Common myeloid progenitor, CD34-positive (primary cell): Measurements from ENCODE around the gene HERC4.

Experiments used
- CTCF ChIA-PET: fragments of 350-600 bp; sonication (Branson Sonifier 250); formaldehyde crosslinking; loops from one replicate; lab custom pipeline; 2021; ENCODE audit warnings: antibody characterized with exemption; lab: Charles Lee
- POLR2A ChIA-PET: fragments of 350-600 bp; sonication (Branson Sonifier 250); formaldehyde crosslinking; loops from one replicate; lab custom pipeline; 2021; ENCODE audit warnings: antibody characterized with exemption; lab: Charles Lee
- DNase-seq, 3 donors: peaks; one replicate each; pipeline versions ENCODE4 v3.0.0 to v3.0.0-alpha.2; 2013
- H3K27ac ChIP-seq, 2 experiments: 1 replicate in 1 of 2; 2 replicates in 1 of 2; pipeline ENCODE4 v1.7.0; 2013; ENCODE audit warnings: inconsistent platforms in 2 of 2, low read length in 2 of 2, mild to moderate bottlenecking in 2 of 2, low read depth in 1 of 2, moderate library complexity in 1 of 2; ENCODE audit not compliant: severe bottlenecking in 2 of 2, insufficient read depth in 1 of 2, poor library complexity in 1 of 2
- H3K27me3 ChIP-seq, 5 experiments: replicated peaks in 2 of 5; 1 replicate in 3 of 5; 2 replicates in 2 of 5; pipeline versions ENCODE4 v1.6.1 to v1.7.0; 2013; ENCODE audit warnings: low read length in 4 of 5, mild to moderate bottlenecking in 2 of 5, moderate library complexity in 2 of 5, inconsistent platforms in 1 of 5; ENCODE audit not compliant: insufficient read depth in 5 of 5, control insufficient read depth in 4 of 5
- H3K36me3 ChIP-seq, 4 experiments: 1 replicate in 2 of 4; 2 replicates in 2 of 4; pipeline versions ENCODE4 v1.6.1 to v1.7.0; 2013; ENCODE audit warnings: low read length in 3 of 4, control low read depth in 1 of 4, mild to moderate bottlenecking in 1 of 4; ENCODE audit not compliant: control insufficient read depth in 4 of 4, insufficient read depth in 4 of 4
- H3K4me1 ChIP-seq, 4 experiments: 1 replicate in 3 of 4; 2 replicates in 1 of 4; pipeline versions ENCODE4 v1.6.1 to v1.7.1; 2013; ENCODE audit warnings: low read length in 3 of 4, mild to moderate bottlenecking in 3 of 4, control low read depth in 1 of 4, inconsistent platforms in 1 of 4, moderate library complexity in 1 of 4; ENCODE audit not compliant: control insufficient read depth in 4 of 4, insufficient read depth in 4 of 4; ENCODE audit errors: control extremely low read depth in 1 of 4
- H3K4me3 ChIP-seq, 7 experiments: 1 replicate in 4 of 7; 2 replicates in 3 of 7; pipeline versions ENCODE4 v1.5.1 to v1.7.0; 2013; ENCODE audit warnings: mild to moderate bottlenecking in 7 of 7, low read length in 6 of 7, moderate library complexity in 6 of 7, inconsistent platforms in 2 of 7, low read depth in 2 of 7, control low read depth in 1 of 7; ENCODE audit not compliant: insufficient read depth in 4 of 7, control insufficient read depth in 1 of 7; ENCODE audit errors: extremely low read depth in 1 of 7
- H3K9me3 ChIP-seq, 5 experiments: 1 replicate in 4 of 5; 2 replicates in 1 of 5; pipeline versions ENCODE4 v1.6.1 to v1.7.1; 2013; ENCODE audit warnings: low read length in 4 of 5, mild to moderate bottlenecking in 2 of 5, inconsistent platforms in 1 of 5, low read depth in 1 of 5, moderate library complexity in 1 of 5; ENCODE audit not compliant: control insufficient read depth in 4 of 5, insufficient read depth in 2 of 5; ENCODE audit errors: control extremely low read depth in 1 of 5
- WGBS: methylation state at CpG from one replicate; pipeline ENCODE4 v1.1.5; 2013; ENCODE audit not compliant: insufficient coverage; 5-methylcytosine and 5-hydroxymethylcytosine counted together

HERC4 gene

GRCh38 chr10:68103901-68104300 is 28.8 kb upstream of the HERC4 start:
- POLR2A ChIA-PET = no interaction called here
- WGBS = 93% methylated on average over 3 of the region's 3 CpGs
- Histone ChIP-seq H3K27me3 (no peaks in the 10 kb centered on the region), H3K9me3 (no peaks in the 10 kb centered on the region), H3K27ac (no peak overlapping the region), H3K36me3 (no peaks in the 10 kb centered on the region), H3K4me3 (no peak overlapping the region), H3K4me1 (no peaks in the 10 kb centered on the region)
- CTCF ChIA-PET = interaction anchor here (1.9 kb wide), 1 partner anchor 15 kb away, joined by 5 read pairs; no protein-coding TSS in a partner anchor
- no peak for DNase-seq

- no peaks in the 10 kb centered on the region for H3K4me1 ChIP-seq
- CTCF ChIA-PET = interaction anchor here (0.5 to 1.9 kb wide), 2 partner anchors 15 to 268 kb away, joined by 3 to 5 read pairs; no protein-coding TSS in a partner anchor
Measured at GRCh38 chr10:68103261-68103878, 28.3 kb upstream of the HERC4 start.

GRCh38 chr10:68101066-68101465 is 26.0 kb upstream of the HERC4 start:
- CTCF ChIA-PET = interaction anchor here (1.2 to 1.6 kb wide), 2 partner anchors 15 to 55 kb away, joined by 3 to 8 read pairs; no protein-coding TSS in a partner anchor
- H3K9me3 ChIP-seq = no peaks in the 10 kb centered on the region
- WGBS = no CpG with 5 or more reads among the region's 2 CpGs
- H3K36me3 ChIP-seq = no peaks in the 10 kb centered on the region
- POLR2A ChIA-PET = no interaction called here
- H3K27ac ChIP-seq = no peak overlapping the region
- no peaks in the 10 kb centered on the region for H3K4me1 ChIP-seq
- H3K27me3 ChIP-seq = no peaks in the 10 kb centered on the region
- DNase-seq = no peak
- H3K4me3 ChIP-seq = no peak overlapping the region

More at GRCh38 chr10:68103261-68103878, 28.3 kb upstream of the HERC4 start:
- no peak for DNase-seq
- POLR2A ChIA-PET = no interaction called here
- Histone ChIP-seq H3K4me3 (no peak overlapping the region), H3K27me3 (no peaks in the 10 kb centered on the region), H3K9me3 (no peaks in the 10 kb centered on the region), H3K36me3 (no peaks in the 10 kb centered on the region), H3K27ac (no peak overlapping the region)
- WGBS = 100% methylated on average over 2 of the region's 4 CpGs

GRCh38 chr10:68099736-68100135 is 24.7 kb upstream of the HERC4 start:
- H3K27ac ChIP-seq = no peak overlapping the region
- no peak overlapping the region for H3K4me3 ChIP-seq
- DNase-seq = no peak
- H3K36me3 ChIP-seq = no peaks in the 10 kb centered on the region
- no CpG with 5 or more reads among the region's 3 CpGs for WGBS
- POLR2A ChIA-PET = interaction anchor here (0.7 kb wide), 1 partner anchor 392 kb away, joined by 4 read pairs; no protein-coding TSS in a partner anchor
- CTCF ChIA-PET = interaction anchor here (0.8 kb wide), 1 partner anchor 11 kb away, joined by 3 read pairs; no protein-coding TSS in a partner anchor
- H3K27me3 ChIP-seq = no peaks in the 10 kb centered on the region
- H3K9me3 ChIP-seq = no peaks in the 10 kb centered on the region
- no peaks in the 10 kb centered on the region for H3K4me1 ChIP-seq

GRCh38 chr10:68096913-68097516 is 21.9 kb upstream of the HERC4 start:
- Histone ChIP-seq H3K4me1 (no peaks in the 10 kb centered on the region), H3K27me3 (no peaks in the 10 kb centered on the region), H3K4me3 (no peak overlapping the region), H3K9me3 (no peaks in the 10 kb centered on the region), H3K36me3 (no peaks in the 10 kb centered on the region), H3K27ac (no peak overlapping the region)
- CTCF ChIA-PET = no interaction called here
- POLR2A ChIA-PET = no interaction called here
- no peak for DNase-seq
- 79% methylated on average over 2 of the region's 4 CpGs for WGBS

- Histone ChIP-seq H3K27me3 (no peaks in the 10 kb centered on the region), H3K36me3 (no peaks in the 10 kb centered on the region), H3K27ac (no peak overlapping the region), H3K4me1 (no peaks in the 10 kb centered on the region), H3K4me3 (no peak overlapping the region), H3K9me3 (no peaks in the 10 kb centered on the region)
- no peak for DNase-seq
- POLR2A ChIA-PET = no interaction called here
- 92% methylated on average over 2 of the region's 2 CpGs for WGBS
- CTCF ChIA-PET = interaction anchor here (1.1 kb wide), 1 partner anchor 12 kb away, joined by 3 read pairs; no protein-coding TSS in a partner anchor
Measured at GRCh38 chr10:68095153-68095552, 20.1 kb upstream of the HERC4 start.

- H3K9me3 ChIP-seq = no peaks in the 10 kb centered on the region
- no peak overlapping the region for H3K27ac ChIP-seq
- ChIA-PET POLR2A (no interaction called here), CTCF (interaction anchor here (1.0 kb wide), 1 partner anchor 10 kb away, joined by 4 read pairs; no protein-coding TSS in a partner anchor)
- H3K4me3 ChIP-seq = no peak overlapping the region
- no CpG with 5 or more reads among the region's 2 CpGs for WGBS
- DNase-seq = no peak
- no peaks in the 10 kb centered on the region for H3K36me3 ChIP-seq
- H3K4me1 ChIP-seq = peaks cover 0 to 13% (median 3%) of the 10 kb centered on the region in 4 experiments
- no peaks in the 10 kb centered on the region for H3K27me3 ChIP-seq
Measured at GRCh38 chr10:68092512-68092911, 17.4 kb upstream of the HERC4 start.
